GM19438 (cell line): ENCODE results near the gene WDR45.

ENCODE experiments used
- ATAC-seq: cut with Tn5 transposase; IDR thresholded peaks from one replicate; pipeline ENCODE4 v1.9.1; 2021; ENCODE audit warnings: low read depth; ENCODE audit not compliant: unreplicated experiment

WDR45 gene

DNA sequence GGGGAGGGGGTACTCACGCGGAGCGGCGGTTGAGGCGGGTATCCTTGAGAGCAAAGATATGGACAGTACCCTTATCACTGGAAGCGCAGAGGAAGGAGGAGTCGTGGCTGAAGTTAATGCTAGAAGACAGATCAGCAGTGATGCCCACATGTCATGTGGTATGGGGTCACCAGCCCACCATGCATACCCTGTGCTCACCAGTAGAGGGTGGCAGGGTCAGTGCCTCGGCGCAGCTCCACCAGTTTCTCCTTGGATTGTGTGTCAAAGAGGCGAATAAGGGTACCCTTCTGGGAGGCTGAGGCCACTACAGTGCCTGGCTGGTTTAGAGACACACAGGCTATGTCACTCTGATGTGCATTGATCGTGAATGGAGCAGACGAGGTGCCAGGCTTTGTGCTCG is 4.3 kb downstream of the WDR45 start:
- ATAC-seq: no peak

DNA sequence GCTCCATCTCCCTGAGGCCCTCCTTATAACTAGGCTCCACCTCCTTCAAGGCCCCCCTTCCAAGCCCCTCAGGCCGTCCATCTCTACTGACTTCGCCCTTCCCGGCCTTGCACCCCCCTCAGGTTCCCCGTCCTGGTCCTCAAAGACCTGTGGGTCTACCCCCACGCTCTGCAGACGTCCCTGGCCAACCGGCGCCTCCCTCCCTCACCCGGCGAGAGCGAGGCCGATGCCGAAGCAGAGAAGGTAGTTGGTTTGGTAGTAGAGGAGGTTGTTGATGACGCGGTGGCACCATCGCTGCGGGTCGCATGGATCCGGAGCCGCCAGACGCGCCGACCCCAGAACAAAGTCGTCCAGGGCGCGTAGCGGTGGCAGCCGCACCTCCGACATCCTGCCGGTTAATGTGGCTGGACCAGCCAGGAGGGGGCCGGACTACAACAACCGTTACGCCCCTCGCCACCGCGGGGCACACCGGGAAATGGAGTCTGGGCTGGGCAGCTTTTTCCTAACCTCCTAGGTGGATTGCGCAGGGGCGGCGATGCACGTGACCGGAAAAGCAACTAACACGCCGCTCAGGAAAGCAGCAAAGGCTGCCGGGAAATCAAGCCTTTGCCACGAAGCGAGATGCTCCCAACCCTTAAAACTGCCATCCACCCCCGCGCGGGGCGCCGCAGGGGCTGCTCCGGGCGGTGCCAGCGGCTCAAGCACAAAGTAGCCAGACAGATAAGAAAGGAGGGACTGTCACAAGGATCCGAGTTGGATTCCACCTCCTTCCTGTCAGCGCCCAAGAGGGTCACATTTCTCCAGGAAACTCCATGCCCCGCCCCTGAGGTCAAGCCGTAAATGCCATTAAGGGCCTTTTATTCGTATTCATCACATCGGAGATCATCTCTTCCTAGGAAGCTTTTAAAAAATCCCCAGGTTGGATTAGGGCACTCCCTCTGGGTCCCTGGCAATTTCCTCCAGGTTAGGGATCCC is 5.8 kb downstream of the WDR45 start, which contains the start of gene PRAF2:
Gene PRAF2 (minus strand): TSS at position 402 of the 975 bp plus-strand sequence. CDS start 15 bp downstream, at position 387.
- peak; percentile 83 for ATAC-seq

DNA sequence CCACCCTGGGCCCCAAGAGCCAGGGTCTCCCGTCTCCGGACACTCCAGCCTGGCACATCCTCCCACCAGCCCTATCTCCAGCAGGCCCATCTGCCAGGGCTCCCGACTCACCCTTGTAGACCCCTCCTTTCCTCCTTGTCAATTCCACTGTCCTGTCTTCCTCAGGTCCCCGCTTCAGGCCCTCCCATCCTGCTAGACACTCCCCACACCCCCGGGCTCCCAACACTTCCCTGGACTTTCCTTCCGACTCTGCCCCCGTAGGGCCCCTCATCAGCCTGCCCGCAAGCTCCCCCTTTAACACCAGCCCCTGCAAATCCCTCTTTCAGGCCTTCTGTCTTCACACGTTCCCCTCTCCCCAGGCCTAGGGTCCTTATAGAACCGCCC is 7.0 kb downstream of the WDR45 start:
- ATAC-seq: no peak

DNA sequence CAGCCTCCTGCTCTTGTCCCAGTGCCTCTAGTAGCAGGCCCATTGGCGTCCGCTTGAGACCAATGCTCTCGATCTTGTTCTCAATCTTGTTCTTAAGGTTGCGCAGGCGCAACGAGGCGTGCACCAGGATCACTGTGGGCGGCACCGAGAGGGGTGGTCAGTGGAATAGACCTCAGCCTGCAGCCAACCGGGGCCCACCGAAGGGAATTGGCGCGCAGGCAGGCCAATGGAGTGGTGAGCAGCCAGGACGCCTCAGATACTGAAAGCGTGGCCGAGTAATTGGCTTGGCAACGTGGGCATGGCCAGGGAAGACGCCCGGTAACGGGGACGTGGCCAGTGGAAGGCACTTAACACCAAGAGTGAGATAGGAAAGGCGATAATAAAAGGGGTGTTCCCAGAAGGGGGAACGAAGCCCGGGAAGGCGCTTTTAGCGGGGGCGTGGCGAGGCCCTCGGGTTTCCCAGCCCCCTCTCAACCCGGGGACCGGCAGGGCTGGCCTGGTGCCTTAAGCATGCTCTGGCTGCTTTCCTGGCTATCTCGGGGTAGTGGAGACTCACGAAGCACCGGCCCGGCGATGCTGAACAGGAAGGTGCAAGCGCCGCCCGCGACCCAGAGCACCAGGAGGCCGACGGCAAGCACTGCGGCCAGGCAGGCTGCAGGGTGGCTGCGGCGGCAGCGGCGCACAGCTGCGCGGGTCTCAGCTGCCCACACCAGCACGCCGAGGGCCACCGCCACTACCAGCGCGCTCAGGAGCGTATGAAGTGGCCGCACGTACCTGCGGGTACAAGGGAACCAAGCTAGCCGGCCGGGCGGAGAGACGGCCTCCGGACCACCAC is 7.6 kb downstream of the WDR45 start:
- ATAC-seq: no peak

DNA sequence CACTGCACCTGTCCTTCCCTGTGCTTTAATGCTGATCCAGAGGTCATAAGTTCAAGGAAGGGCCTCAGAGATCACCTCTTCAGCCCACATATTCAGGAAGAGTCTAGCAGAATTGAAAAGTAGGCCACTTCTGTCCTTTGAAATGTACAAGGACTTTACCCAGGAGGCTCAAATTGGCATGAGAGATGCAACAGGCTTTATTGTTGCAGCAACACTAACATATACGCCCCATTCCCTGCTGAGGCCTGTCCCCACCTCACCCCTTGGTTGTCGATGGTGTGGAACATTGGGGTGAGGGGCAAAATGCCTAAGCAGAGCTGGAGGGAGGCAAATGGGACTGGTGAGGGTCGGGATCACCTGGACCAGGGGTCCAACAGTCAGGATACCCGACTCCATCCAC is 8.7 kb downstream of the WDR45 start:
- ATAC-seq: no peak

DNA sequence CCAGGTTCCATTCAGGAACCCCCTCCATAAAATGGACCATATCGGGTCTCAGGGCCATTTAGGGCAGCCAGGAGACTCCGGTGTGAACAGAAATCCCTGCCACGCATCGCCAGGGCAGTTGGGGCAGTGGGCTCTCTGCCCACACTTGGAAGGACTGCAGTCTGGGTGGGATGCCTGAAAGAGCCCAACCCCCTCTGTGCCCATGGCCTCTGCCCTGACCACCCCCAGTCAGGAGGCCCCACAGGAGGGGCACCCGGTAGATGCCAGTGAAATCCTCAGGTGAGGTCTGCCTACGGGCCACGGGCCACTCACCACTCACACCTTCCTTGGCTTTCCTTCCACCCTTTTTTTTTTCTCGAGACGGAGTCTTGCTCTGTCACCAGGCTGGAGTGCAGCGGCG is 10.6 kb downstream of the WDR45 start:
- no peak for ATAC-seq

DNA sequence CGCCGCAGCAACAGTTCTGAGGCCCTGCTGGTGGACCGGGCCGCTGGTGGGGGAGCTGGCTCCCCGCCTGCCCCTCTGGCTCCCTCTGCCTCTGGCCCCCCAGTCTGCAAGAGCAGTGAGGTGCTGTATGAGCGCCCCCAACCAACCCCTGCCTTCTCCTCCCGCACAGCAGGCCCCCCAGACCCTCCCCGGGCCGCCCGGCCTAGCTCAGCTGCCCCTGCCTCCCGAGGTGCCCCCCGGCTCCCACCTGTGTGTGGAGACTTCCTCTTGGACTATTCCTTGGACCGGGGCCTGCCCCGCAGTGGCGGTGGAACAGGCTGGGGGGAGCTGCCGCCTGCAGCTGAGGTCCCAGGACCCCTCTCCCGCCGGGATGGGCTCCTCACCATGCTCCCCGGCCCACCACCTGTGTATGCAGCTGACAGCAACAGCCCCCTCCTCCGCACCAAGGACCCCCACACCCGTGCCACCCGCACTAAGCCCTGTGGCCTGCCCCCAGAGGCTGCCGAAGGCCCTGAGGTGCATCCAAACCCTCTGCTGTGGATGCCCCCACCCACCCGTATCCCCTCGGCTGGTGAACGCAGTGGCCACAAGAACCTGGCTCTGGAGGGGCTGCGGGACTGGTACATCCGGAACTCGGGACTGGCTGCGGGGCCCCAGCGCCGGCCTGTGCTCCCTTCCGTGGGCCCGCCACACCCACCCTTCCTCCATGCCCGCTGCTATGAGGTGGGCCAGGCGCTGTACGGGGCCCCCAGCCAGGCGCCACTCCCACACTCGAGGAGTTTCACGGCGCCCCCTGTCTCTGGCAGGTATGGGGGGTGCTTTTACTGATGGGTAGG is 12.2 kb downstream of the WDR45 start:
- no peak for ATAC-seq

DNA sequence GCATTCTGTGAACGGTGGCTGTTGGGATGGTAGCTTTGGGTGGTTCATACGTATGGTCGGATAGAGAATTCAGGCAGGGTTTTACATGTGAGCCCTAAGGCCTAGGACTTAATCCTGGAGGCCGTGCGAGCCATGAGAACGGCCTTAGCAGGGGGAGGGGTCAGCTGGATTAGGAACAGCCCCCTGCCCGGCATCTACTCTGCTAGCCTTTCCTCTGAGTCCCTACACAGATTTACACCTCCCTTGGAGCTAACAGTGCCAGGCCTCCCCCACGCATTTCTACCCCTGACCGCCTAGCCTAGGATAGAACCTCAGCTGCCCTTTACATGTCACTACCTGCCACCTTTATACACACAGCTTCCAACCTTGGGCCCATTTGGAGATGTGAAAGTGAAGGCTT is 13.0 kb downstream of the WDR45 start:
- ATAC-seq: no peak

DNA sequence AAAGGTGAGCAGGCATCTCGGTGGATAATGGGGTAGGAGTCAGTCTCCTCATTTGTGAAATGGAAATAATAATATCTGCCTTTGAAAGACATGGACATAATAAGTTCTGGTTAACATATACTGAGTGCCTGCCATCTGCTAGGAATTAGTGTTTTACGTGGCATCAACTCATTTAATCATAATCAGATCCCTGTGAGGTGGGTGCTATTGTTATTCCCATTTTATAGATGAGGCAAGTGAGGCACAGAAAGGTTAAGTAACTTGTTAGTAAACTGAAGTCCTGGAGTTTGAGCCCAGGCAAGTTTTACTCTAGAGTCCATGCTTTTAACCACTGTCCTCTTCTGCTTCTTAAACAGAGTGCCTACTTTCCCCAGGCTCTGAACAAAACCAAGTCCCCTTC is 13.4 kb downstream of the WDR45 start:
- ATAC-seq: no peak

DNA sequence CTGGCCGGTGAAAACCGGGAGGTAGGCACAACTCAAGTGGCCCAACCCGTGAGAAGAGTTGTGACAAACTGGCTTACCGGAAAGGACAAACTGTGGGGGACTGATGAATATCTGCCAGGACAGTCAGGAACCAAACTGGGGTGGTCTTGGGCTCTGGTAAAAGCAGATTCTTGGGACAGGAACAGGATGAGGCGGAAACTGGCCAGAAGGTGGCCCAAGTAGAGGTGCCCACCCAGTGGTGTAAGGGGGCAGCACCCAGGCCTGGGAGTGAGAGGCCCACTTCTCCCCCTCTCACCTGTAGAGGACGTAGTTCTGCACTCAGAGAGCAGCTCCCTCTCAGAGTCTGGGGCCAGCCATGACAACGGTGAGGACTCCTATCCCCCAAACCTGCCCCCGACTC is 15.0 kb downstream of the WDR45 start:
- no peak for ATAC-seq

DNA sequence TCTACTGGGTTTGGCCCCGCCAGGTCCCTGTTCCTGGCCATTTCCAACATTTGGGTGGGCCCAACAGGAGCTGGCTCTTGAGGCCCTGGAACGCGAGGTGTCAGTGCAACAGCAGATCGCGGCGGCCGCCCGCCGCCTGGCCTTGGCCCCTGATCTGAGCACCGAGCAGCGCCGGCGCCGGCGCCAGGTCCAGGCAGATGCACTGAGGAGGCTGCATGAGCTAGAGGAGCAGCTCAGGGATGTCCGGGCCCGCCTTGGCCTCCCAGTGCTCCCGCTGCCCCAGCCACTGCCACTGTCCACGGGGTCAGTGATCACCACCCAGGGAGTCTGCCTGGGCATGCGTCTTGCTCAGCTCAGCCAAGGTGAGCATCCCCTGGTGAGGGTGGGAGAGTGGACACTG is 15.4 kb downstream of the WDR45 start:
- ATAC-seq: no peak

DNA sequence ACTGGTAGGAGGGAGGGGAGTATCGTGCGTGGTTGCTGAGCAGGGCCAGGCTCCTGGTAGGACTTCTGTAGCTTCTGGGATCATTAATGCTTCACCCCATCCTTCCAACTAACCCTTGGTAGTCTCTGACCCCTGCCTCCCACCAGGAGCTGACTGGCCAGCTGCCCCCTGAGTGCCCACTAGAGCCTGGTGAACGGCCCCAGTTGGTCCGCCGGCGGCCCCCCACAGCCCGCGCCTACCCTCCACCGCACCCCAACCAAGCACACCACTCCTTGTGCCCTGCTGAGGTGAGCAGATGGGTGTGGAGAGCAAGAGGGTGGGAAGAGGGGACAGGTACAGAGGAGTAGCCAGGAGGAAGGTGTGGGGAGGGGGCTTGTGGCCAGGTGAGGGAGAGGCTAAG is 16.0 kb downstream of the WDR45 start:
- no peak for ATAC-seq

DNA sequence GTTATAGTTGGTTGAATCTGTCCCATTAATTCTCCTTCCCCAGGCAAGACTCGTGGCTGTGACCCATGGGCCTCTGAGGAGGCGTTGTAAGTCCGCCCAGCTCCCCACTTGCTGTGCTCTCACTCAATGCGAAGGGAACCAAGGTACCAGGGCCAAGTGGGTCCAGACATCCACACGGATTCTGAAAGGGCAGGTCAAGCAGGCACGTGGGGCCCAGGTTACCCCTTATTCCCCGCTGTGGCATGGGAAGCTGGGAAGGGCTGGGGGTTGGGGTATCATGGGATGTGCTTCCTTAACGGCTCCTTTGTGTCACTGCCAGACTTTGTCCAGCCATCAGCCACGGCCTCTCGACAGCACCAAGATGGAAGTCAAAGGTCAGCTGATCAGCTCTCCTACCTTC is 17.8 kb downstream of the WDR45 start:
- no peak for ATAC-seq

DNA sequence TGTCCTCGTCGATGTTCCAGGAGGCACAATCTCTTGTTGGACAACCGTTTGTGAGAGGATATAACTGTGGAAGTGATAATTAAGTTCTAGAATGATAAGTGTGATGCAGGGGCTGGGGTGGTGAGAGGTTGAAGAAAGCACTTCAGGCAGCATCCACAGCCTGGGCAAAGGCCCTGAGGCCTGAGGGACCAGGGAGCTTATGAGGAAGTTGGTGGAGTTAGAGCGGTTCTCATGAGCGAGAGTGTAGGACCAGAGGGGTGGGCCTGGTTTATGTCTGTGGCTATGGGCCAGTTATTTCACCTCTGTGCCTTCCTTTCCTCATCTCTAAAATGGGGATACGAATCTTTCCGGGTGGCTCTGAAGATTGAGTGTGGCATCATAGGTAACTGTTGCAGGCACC is 18.2 kb downstream of the WDR45 start:
- no peak for ATAC-seq

DNA sequence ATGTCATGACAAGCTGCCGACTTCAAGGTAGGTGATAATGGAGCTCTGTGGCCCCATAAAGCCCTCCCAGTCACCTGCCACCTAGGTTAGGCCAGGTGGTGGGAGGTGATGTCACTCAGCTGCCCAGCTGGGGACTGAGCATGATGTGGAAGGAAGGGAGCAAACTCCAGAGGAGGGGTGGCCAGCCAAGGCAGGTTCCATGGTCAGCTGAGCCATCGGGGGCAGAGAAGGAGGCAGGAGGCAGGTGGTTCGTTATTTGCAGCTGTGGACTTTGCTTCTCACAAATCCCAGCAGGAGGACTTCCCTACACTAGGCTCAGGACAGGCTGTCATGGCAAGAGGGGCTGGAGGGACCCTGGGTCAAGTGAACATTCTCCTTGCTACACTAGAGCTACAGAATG is 18.8 kb downstream of the WDR45 start:
- ATAC-seq: no peak

DNA sequence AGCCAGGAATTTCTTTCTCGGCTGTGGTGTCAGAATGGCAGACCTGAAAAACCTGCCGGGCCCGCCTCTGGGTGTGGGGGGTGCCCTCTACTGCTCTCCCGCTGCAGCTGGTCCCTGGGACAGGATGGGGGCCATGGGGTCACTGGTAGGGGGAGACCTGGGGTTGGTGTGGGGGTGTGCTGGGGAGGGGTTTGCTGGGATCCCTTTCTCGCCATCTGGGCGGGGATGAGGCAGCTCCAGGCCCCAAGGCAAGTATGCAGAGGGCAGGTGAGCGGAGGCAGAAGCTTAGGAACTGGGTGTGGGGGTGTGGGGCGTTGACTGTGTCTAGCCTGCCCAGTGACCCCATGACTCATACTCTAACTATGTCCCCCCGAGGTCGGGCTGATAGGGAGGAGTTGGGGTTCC is 20.0 kb downstream of the WDR45 start:
- ATAC-seq: no peak

DNA sequence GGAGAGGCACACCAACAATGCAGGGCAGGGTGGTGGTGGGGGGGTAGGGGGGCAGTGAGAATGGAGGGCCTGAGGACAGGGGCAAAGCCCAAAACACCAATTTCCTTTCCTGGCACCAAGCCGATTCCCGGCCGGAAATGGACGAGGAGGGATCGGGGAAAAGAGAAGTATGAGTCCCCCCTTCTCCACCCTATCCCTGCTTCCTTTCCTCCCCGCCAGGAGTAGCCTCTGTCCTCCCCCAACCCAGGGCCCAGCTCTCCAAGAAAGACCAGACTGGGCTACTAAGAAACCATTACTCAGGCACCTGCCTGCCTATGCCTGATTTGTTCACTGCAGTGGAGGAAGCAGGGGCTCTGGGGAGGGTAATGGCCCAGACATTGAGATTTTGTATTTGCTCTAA is 20.5 kb downstream of the WDR45 start:
- no peak for ATAC-seq

DNA sequence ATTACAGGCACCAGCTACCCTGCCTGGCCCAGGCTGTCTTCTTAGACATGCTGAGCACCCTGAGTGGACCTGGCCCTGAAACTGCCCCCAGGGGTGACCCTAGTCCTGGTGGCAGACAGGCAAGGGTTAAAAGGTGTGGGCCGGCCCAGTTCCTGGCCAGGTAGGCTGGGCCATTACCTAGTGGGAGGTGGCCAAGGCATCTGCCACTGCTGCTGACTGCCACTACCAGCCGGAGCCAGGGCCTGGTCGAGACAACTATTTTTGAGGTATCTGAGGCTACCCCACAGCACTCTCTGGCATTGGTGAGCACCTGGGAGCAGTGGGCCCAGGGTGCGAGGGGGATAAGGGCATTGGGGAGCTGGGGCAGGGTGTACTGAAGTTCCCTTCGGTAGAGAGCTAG is 20.9 kb downstream of the WDR45 start, which contains the start of gene CCDC120:
Gene CCDC120 (plus strand): TSS at position 206 of the 400 bp plus-strand sequence. CDS start 3,043 bp downstream, outside the sequence.
- no peak for ATAC-seq

DNA sequence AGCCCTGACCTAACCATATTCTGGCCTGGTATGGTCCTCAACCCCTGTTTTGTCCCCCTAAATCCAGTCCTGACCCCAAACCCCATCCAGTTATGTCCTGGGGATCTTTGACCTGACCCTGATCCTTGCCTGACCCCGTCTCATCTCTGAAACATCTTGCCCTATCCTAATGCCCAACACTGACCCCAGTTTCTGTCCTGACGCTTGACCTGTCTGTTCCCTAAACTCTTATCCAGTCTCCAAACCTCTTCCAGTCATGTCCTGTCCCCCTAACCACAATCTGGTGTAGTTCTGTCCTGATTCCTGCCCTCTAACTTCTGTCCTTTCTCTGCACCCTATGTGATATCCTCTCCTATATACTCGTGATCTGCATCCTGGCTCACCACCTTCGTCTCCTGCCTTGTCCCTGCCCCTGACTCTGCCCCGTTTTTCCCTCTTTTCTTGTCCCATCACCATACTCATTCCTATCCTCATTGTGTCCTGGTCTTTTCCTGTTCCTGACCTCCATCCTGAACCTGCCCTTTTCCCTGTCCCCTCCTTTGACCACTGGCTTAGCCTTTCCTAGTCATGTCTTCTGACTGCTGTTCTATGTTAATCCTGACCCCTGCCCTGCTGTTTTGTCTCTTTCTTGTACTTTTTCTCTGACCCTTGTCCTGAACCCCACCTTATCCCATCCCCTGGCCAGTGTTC is 25.5 kb downstream of the WDR45 start:
- ATAC-seq: no peak
